Left ventricle myocardium inferior (tissue), 1 donor: ENCODE data around the gene GPRC5B. TPM values are rescaled to one million over a fixed set of nuclear protein-coding genes. Genes with fewer than 3 reads are reported as not detected.

Source experiments
- DNase-seq: peaks from one replicate; pipeline ENCODE4 v3.0.0-alpha.2; 2020
- H3K27ac ChIP-seq: fragments of 200-600 bp; replicated peaks from 2 replicates; pipeline ENCODE4 v1.8.0; 2021
- H3K27me3 ChIP-seq: fragments of 200-600 bp; 2 replicates; pipeline ENCODE4 v1.8.0; 2021; ENCODE audit warnings: low read depth
- H3K36me3 ChIP-seq: fragments of 200-600 bp; 2 replicates; pipeline ENCODE4 v1.8.0; 2021
- H3K4me1 ChIP-seq: fragments of 200-600 bp; 2 replicates; pipeline ENCODE4 v1.8.0; 2021
- H3K4me3 ChIP-seq: fragments of 200-600 bp; 2 replicates; pipeline ENCODE4 v1.8.0; 2021; ENCODE audit warnings: mild to moderate bottlenecking, moderate library complexity
- H3K9me3 ChIP-seq: fragments of 200-600 bp; replicated peaks from 2 replicates; pipeline ENCODE4 v1.8.0; 2021
- intact Hi-C: fragments of 100-400 bp; cut with micrococcal nuclease; formaldehyde crosslinking; loops from one replicate; pipeline ENCODE4 v1.11.0; 2022
- total RNA-seq: library from RNA; stranded (reverse); fragmentation: NEBNext Ultra II Directional; extraction: Animal tissue kit (Norgen Biotek cat#: 25700); gene quantifications from one replicate; pipeline ENCODE4 v1.2.1, GENCODE V29; 2021
- TF ChIP-seq, protein P1 (sequence below): fragments of 200-600 bp; IDR thresholded peaks from 2 replicates; pipeline ENCODE4 v1.8.0; 2021; ENCODE audit warnings: antibody characterized with exemption, mild to moderate bottlenecking, borderline replicate concordance
- donor health status: DM: no; HTN: yes; CAD: no; lungs with severe emphysema.

GPRC5B gene
- total RNA-seq, 1 donor from 2014 or later: 82.3 TPM

DNA sequence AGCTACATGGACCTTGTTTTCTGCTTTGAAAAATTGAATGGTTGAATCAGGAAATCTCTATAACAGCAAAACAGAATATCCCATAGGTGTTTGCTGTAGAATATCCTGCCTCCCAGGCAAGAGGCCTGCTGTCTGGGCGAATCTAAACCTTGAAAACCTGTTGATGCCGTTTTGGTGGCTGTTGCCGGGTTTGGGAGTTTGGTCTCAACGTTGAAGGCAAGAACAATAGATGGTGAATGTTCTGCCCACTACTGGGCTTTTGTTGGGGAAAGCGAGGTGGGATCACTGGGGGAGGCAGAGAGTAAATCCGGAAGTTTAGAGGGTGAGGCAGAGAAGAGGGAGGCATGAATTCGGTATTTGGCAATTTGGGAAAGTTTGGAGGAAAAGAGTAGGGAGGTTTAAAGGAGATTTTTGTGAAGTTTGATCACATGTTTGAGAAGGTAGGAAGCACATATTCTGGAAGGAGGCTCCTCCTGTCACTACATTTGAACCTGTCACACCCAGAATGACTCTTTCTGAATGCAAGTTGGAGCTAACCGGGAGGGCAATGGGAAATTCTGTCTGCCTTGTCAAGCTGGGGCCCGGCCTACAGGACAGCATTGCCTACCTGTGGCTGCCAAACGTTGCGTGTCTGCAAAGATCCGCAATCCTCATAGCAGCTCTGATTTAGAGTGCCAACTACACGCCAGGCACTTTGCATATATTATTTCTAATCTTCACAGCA, 46.5 kb downstream of the GPRC5B start:
- H3K27me3 ChIP-seq: no peaks in the 10 kb centered on the region
- peak overlapping the region; percentile 83 for H3K27ac ChIP-seq
- H3K4me3 ChIP-seq: no peak overlapping the region
- no peaks in the 10 kb centered on the region for H3K36me3 ChIP-seq
- TF ChIP-seq, protein P1, sequence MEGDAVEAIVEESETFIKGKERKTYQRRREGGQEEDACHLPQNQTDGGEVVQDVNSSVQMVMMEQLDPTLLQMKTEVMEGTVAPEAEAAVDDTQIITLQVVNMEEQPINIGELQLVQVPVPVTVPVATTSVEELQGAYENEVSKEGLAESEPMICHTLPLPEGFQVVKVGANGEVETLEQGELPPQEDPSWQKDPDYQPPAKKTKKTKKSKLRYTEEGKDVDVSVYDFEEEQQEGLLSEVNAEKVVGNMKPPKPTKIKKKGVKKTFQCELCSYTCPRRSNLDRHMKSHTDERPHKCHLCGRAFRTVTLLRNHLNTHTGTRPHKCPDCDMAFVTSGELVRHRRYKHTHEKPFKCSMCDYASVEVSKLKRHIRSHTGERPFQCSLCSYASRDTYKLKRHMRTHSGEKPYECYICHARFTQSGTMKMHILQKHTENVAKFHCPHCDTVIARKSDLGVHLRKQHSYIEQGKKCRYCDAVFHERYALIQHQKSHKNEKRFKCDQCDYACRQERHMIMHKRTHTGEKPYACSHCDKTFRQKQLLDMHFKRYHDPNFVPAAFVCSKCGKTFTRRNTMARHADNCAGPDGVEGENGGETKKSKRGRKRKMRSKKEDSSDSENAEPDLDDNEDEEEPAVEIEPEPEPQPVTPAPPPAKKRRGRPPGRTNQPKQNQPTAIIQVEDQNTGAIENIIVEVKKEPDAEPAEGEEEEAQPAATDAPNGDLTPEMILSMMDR: no peak
- no peak for DNase-seq
- peaks cover 57% of the 10 kb centered on the region for H3K4me1 ChIP-seq
- H3K9me3 ChIP-seq: no peaks in the 10 kb centered on the region
- intact Hi-C loops: no loop called here

DNA sequence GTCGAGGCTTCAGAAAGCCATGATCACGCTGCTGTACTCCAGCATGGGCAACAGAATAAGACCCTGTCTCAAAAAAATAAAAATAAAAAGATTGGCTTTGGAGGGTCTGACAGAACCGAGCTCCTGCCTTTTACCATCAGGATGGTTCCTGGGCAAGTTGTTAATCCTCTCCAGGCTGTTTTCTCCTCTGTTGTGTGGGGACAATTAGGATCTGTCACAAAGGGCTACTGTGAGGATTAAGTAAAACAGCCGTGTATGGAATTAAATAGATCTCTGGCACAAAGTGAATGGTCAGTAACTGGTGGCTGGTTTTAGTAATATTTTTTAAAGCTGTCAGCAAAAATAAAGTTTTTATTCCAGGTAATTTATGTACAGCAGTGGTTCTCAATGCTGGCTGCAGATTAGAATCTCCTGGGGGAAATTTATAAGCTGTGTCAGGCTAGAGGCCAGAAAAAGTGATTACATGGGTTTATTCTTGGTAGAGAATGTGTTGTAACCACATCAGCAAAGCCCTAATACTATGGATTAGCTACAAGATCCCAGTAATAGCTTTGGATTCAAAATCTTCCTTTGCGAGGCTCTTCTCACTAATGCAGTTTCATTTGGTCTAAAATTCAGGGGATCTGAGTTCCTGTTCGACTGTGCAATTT, 47.2 kb downstream of the GPRC5B start:
- H3K27ac ChIP-seq: peak overlapping the region; percentile 83
- intact Hi-C loops: no loop called here
- no peaks in the 10 kb centered on the region for H3K27me3 ChIP-seq

DNA sequence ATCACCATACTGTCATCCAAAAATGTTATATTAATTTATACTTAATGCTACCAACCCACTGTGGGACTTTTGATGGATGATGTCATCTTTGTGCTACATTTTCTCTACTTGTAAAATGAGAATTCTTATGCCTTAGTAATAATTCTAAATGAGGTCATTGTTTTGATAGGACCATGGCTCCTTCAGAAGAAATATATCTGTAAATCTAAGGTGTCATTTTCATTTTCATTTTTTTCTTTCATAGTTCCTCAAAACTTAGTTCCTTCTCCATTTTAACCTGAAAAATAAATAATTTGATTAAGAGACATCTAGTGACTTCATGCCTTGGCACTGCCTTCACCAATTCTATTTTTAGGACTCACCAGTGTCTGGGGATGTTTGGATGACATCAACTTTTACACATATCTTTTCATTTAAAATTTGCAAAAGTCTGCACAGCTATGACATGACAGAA, 48.7 kb downstream of the GPRC5B start:
- no peaks in the 10 kb centered on the region for H3K27me3 ChIP-seq
- no peaks in the 10 kb centered on the region for H3K36me3 ChIP-seq
- H3K9me3 ChIP-seq: no peaks in the 10 kb centered on the region
- H3K4me3 ChIP-seq: no peak overlapping the region
- no peak for DNase-seq
- peak overlapping the region; percentile 58 for H3K27ac ChIP-seq
- H3K4me1 ChIP-seq: peaks cover 53% of the 10 kb centered on the region
- intact Hi-C loops: no loop called here
- TF ChIP-seq, protein P1: no peak

More for the DNA sequence above, 47.2 kb downstream of the GPRC5B start:
- TF ChIP-seq, protein P1: no peak
- H3K9me3 ChIP-seq: no peaks in the 10 kb centered on the region
- no peak for DNase-seq
- no peaks in the 10 kb centered on the region for H3K36me3 ChIP-seq
- no peak overlapping the region for H3K4me3 ChIP-seq
- H3K4me1 ChIP-seq: peaks cover 50% of the 10 kb centered on the region

DNA sequence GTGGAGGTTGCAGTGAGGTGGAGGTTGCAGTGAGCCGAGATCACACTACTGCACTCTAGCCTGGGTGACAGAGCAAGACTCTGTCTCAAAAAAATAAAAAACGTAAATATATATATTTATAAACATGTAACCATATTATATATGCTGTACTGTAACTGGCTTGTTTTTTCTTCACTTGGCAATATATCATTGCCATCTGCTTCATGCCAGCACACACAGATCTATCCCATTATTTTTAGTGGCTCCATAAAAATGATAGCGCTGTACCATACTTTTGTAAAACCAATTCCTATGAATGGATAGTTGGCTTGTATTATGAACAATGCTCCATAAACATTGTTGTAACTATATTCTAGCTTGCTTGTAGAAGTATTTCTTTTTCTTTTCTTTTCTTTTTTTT, 49.5 kb downstream of the GPRC5B start:
- H3K4me1 ChIP-seq: peaks cover 52% of the 10 kb centered on the region
- TF ChIP-seq, protein P1: no peak
- H3K27me3 ChIP-seq: no peaks in the 10 kb centered on the region
- DNase-seq: no peak
- no peaks in the 10 kb centered on the region for H3K9me3 ChIP-seq
- no peak overlapping the region for H3K4me3 ChIP-seq
- peak overlapping the region; percentile 58 for H3K27ac ChIP-seq
- no peaks in the 10 kb centered on the region for H3K36me3 ChIP-seq
- intact Hi-C loops: no loop called here

DNA sequence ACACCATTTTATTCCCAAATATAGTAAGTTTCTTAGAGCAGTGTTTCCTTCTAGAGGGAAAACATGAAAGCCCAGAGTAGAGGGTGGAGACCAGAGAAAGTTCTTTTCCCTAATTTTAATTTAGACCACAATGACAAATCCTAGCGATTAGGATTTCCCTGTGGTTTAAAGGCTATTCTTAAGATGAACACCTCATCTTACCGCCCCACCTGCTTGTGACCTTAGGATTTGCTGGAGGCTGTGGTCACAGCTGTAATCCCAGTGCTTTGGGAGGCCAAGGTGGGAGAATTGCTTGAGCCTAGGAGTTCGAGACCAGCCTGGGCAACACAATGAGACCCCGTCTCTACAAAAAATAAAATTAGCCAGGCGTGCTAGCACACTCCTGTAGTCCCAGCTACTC, 51.1 kb downstream of the GPRC5B start:
- intact Hi-C loops: no loop called here

More for the DNA sequence above, 51.1 kb downstream of the GPRC5B start:
- Histone ChIP-seq H3K36me3 (no peaks in the 10 kb centered on the region), H3K27me3 (no peaks in the 10 kb centered on the region), H3K9me3 (no peaks in the 10 kb centered on the region), H3K27ac (no peak overlapping the region), H3K4me3 (no peak overlapping the region), H3K4me1 (peaks cover 51% of the 10 kb centered on the region)
- TF ChIP-seq, protein P1: no peak
- no peak for DNase-seq
